MM.1S (cell line): Measurements from ENCODE around the gene TSPAN9.
A peak's percentile ranks its signal among the peaks of the same experiment; 100 is the strongest.

ENCODE experiments used
- DNase-seq: peaks from one replicate; pipeline ENCODE4 v3.0.0-alpha.2; 2015
- H2AFZ ChIP-seq: fragments of 300-600 bp; sonication (generic); 2 replicates; pipeline ENCODE4 v1.6.0; 2016; ENCODE audit warnings: antibody characterized with exemption, low read length
- H3F3A ChIP-seq: fragments of 300-600 bp; sonication (generic); 2 replicates; pipeline ENCODE4 v1.6.1; 2016; ENCODE audit warnings: mild to moderate bottlenecking, antibody characterized with exemption, low read length, moderate library complexity, mixed read lengths; ENCODE audit not compliant: insufficient read depth
- H3K27ac ChIP-seq: fragments of 300-600 bp; sonication (generic); 2 replicates; pipeline ENCODE4 v1.5.1; 2016; ENCODE audit warnings: mild to moderate bottlenecking, low read length
- H3K27me3 ChIP-seq: fragments of 300-600 bp; sonication (generic); replicated peaks from 2 replicates; pipeline ENCODE4 v1.6.0; 2016; ENCODE audit warnings: low read length; ENCODE audit not compliant: insufficient read depth
- H3K36me3 ChIP-seq: fragments of 300-600 bp; sonication (generic); replicated peaks from 2 replicates; pipeline ENCODE4 v1.6.1; 2016; ENCODE audit warnings: mild to moderate bottlenecking, low read length, mixed read lengths; ENCODE audit not compliant: insufficient read depth
- H3K4me1 ChIP-seq: fragments of 300-600 bp; sonication (generic); 2 replicates; pipeline ENCODE4 v1.6.1; 2016; ENCODE audit warnings: low read length, mixed read lengths
- H3K4me2 ChIP-seq: fragments of 300-600 bp; sonication (generic); 2 replicates; pipeline ENCODE4 v1.6.0; 2016; ENCODE audit warnings: low read depth, low read length
- H3K4me3 ChIP-seq: fragments of 300-600 bp; sonication (generic); 2 replicates; pipeline ENCODE4 v1.5.1; 2016; ENCODE audit warnings: low read length, mixed read lengths
- H3K79me2 ChIP-seq: fragments of 300-600 bp; sonication (generic); 2 replicates; pipeline ENCODE4 v1.6.1; 2016; ENCODE audit warnings: mixed run types, low read length, mixed read lengths
- H3K9ac ChIP-seq: fragments of 300-600 bp; sonication (generic); 2 replicates; pipeline ENCODE4 v1.6.1; 2016; ENCODE audit warnings: low read length, mixed read lengths
- H3K9me2 ChIP-seq: fragments of 300-600 bp; sonication (generic); replicated peaks from 2 replicates; pipeline ENCODE4 v1.6.1; 2016; ENCODE audit warnings: mild to moderate bottlenecking, low read length, mixed read lengths; ENCODE audit not compliant: insufficient read depth
- H3K9me3 ChIP-seq: fragments of 300-600 bp; sonication (generic); replicated peaks from 2 replicates; pipeline ENCODE4 v1.6.1; 2016; ENCODE audit warnings: mild to moderate bottlenecking, low read length, mixed read lengths; ENCODE audit not compliant: insufficient read depth
- H4K20me1 ChIP-seq: fragments of 300-600 bp; sonication (generic); 2 replicates; pipeline ENCODE4 v1.6.1; 2016; ENCODE audit warnings: mild to moderate bottlenecking, low read length, moderate library complexity, mixed read lengths; ENCODE audit not compliant: insufficient read depth
- CTCF ChIP-seq: fragments of 300-600 bp; sonication (generic); IDR thresholded peaks from 2 replicates; pipeline ENCODE4 v1.5.1; 2016; ENCODE audit warnings: antibody characterized with exemption, low read length, mixed read lengths
- EZH2 ChIP-seq: fragments of 300-600 bp; sonication (generic); optimal IDR thresholded peaks from 2 replicates; pipeline ENCODE3; 2017; ENCODE audit warnings: low read depth, mild to moderate bottlenecking, antibody characterized with exemption, low read length, mixed read lengths
- EZH2phosphoT487 ChIP-seq: fragments of 300-600 bp; sonication (generic); IDR thresholded peaks from 2 replicates; pipeline ENCODE4 v1.6.1; 2018; ENCODE audit warnings: antibody characterized with exemption, low read length

The TSPAN9 gene

GRCh38 chr12:3299929-3300832 lies 223.0 kb downstream of the TSPAN9 start:
- Histone ChIP-seq H3K4me3 (peak overlapping the region; percentile 8), H3F3A (no peaks in the 10 kb centered on the region), H3K4me2 (peak overlapping the region; percentile 81), H3K4me1 (peaks cover 3% of the 10 kb centered on the region; the same call in 1 of the 2 replicates), H3K27ac (no peak overlapping the region), H3K79me2 (no peaks in the 10 kb centered on the region), H3K27me3 (peaks cover 64% of the 10 kb centered on the region), H2AFZ (peak overlapping the region; percentile 42), H3K9me3 (no peaks in the 10 kb centered on the region), H3K9ac (no peak overlapping the region), H3K36me3 (no peaks in the 10 kb centered on the region), H3K9me2 (no peaks in the 10 kb centered on the region), H4K20me1 (no peaks in the 10 kb centered on the region)
- DNase-seq, result peak; percentile 86
- peak; percentile 92 for TF ChIP-seq CTCF
- no peak for TF ChIP-seq EZH2phosphoT487
- no peak for TF ChIP-seq EZH2

- Histone ChIP-seq H3K9me3 (no peaks in the 10 kb centered on the region), H3K36me3 (no peaks in the 10 kb centered on the region), H3K4me2 (peak overlapping the region; percentile 81; the same call in 1 of the 2 replicates), H4K20me1 (no peaks in the 10 kb centered on the region), H3K27me3 (peaks cover 64% of the 10 kb centered on the region), H2AFZ (peak overlapping the region; percentile 42; the same call in 1 of the 2 replicates), H3K4me1 (peaks cover 3% of the 10 kb centered on the region; the same call in 1 of the 2 replicates), H3K79me2 (no peaks in the 10 kb centered on the region), H3K9ac (no peak overlapping the region), H3K4me3 (no peak overlapping the region), H3K27ac (no peak overlapping the region), H3F3A (no peaks in the 10 kb centered on the region), H3K9me2 (no peaks in the 10 kb centered on the region)
- TF ChIP-seq EZH2phosphoT487, result no peak
- no peak for DNase-seq
These were observed 223.7 kb downstream of the TSPAN9 start for GRCh38 chr12:3300833-3301401.

GRCh38 chr12:3302401-3303041 lies 225.3 kb downstream of the TSPAN9 start:
- Histone ChIP-seq H3K9me3 (no peaks in the 10 kb centered on the region), H3K4me2 (no peak overlapping the region), H3K79me2 (no peaks in the 10 kb centered on the region), H2AFZ (no peak overlapping the region), H3K9me2 (no peaks in the 10 kb centered on the region), H3K9ac (no peak overlapping the region), H3F3A (no peaks in the 10 kb centered on the region), H3K27me3 (peaks cover 64% of the 10 kb centered on the region), H3K27ac (no peak overlapping the region), H3K4me1 (peaks cover 3% of the 10 kb centered on the region; the same call in 1 of the 2 replicates), H3K36me3 (no peaks in the 10 kb centered on the region), H3K4me3 (no peak overlapping the region), H4K20me1 (no peaks in the 10 kb centered on the region)
- no peak for DNase-seq
- TF ChIP-seq EZH2 (no peak), CTCF (no peak), EZH2phosphoT487 (no peak)
